Spleen (tissue), 7 donors: Measurements from ENCODE around the gene FFAR4.

Experiments
- POLR2A ChIP-seq, 3 donors: fragments of 450-650 bp; IDR thresholded peaks; one replicate each; pipeline ENCODE4 v1.5.1; 2017; ENCODE audit warnings: antibody characterized with exemption in 3 of 3, mild to moderate bottlenecking in 1 of 3
- POLR2AphosphoS5 ChIP-seq, 3 donors: sonication (generic); formaldehyde crosslinking; IDR thresholded peaks; one replicate each; pipeline ENCODE4 v1.5.1; 2017; ENCODE audit warnings: antibody characterized with exemption in 3 of 3
- TF ChIP-seq, protein P1 (sequence below), 11 experiments: fragments of 200-600 bp in 7 of 11; fragments of 450-650 bp in 4 of 11; sonication (generic) in 4 of 11; IDR thresholded peaks in 8 of 11; conservative IDR thresholded peaks in 3 of 11; 1 replicate in 7 of 11; 2 replicates in 4 of 11; pipeline versions ENCODE4 v1.4.0 to v1.8.0; 2016 to 2021; ENCODE audit warnings: antibody characterized with exemption in 11 of 11, inconsistent platforms in 4 of 11, mild to moderate bottlenecking in 1 of 11
- donor health status: DM: no; HTN: no; CAD: no; lungs with moderate emphysema.
- donor health status: DM: no; HTN: no; CAD: no.
- donor health status: DM: no; HTN: no; CAD: no.

DNA sequence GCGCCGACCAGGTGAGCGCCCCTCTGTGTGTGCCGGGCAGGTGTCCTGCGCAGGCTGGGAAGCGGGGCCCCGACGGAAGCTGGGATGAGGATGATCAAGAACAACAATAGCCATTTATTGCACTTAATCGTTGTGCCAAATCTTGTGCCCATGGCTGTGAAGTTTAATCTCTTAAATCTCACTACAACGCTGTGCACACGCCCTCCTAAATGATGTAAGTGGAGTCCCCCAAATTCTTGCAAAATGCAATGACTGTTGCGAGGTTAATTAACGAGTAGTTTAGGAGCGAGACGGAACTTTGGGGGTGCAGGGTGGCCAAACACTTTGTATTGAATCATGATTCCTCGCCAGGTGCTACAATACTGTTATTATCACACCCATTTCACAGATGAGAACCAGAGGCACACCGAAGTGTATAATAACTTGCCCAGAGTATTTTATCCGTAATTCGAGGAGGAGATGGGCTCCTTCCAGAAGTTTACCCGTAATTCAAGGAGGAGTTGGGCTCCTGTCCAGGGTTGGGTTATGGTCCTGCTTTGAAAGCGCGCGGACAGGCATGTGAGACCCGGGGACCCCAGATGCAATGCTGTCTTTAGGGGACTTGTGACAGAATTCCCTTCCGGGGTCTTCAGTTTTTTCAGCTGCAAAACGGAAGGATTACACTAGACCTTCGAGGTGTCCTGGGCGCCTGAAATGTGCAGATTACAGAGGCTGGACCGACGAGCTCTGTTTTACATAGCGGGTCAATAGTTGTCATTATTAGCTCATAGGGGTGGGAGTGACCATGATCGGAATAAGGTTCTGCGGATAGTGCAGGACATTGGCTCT, 1.0 kb downstream of the FFAR4 start:
- TF ChIP-seq, protein P1, sequence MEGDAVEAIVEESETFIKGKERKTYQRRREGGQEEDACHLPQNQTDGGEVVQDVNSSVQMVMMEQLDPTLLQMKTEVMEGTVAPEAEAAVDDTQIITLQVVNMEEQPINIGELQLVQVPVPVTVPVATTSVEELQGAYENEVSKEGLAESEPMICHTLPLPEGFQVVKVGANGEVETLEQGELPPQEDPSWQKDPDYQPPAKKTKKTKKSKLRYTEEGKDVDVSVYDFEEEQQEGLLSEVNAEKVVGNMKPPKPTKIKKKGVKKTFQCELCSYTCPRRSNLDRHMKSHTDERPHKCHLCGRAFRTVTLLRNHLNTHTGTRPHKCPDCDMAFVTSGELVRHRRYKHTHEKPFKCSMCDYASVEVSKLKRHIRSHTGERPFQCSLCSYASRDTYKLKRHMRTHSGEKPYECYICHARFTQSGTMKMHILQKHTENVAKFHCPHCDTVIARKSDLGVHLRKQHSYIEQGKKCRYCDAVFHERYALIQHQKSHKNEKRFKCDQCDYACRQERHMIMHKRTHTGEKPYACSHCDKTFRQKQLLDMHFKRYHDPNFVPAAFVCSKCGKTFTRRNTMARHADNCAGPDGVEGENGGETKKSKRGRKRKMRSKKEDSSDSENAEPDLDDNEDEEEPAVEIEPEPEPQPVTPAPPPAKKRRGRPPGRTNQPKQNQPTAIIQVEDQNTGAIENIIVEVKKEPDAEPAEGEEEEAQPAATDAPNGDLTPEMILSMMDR (IDR thresholded peaks at IDR 0.05 in 8 of 11, conservative IDR thresholded peaks at IDR 0.05 in 3 of 11) = no peak
- TF ChIP-seq POLR2A (IDR thresholded peaks at IDR 0.05) = no peak
- no peak for TF ChIP-seq POLR2AphosphoS5 (IDR thresholded peaks at IDR 0.05)
